Nephron (organoid): ENCODE data around the gene CCDC141.

Experiments
- H3K27ac Mint-ChIP-seq, 3 experiments: 2 replicates each; pipeline ENCODE4 v1.8.0; 2020; ENCODE audit warnings: mixed read lengths in 3 of 3, mild to moderate bottlenecking in 2 of 3, moderate library complexity in 1 of 3
- H3K27me3 Mint-ChIP-seq: 2 replicates; pipeline ENCODE4 v1.8.0; 2021; ENCODE audit warnings: low read depth, mild to moderate bottlenecking, moderate library complexity, mixed read lengths
- H3K36me3 Mint-ChIP-seq: 2 replicates; pipeline ENCODE4 v1.8.0; 2020; ENCODE audit warnings: low read depth, mixed read lengths
- H3K4me1 Mint-ChIP-seq: 2 replicates; pipeline ENCODE4 v1.8.0; 2020; ENCODE audit warnings: mixed read lengths
- H3K4me3 Mint-ChIP-seq, 3 experiments: 2 replicates each; pipeline ENCODE4 v1.8.0; 2020; ENCODE audit warnings: mild to moderate bottlenecking in 3 of 3, mixed read lengths in 3 of 3, moderate library complexity in 2 of 3
- H3K9me3 Mint-ChIP-seq: 2 replicates; pipeline ENCODE4 v1.8.0; 2020; ENCODE audit warnings: mixed read lengths
- CTCF ChIP-seq, 3 experiments: fragments of 200-600 bp; sonication (generic); IDR thresholded peaks; one replicate each; pipeline ENCODE4 v1.5.0; 2021; ENCODE audit warnings: antibody characterized with exemption in 3 of 3; ENCODE audit not compliant: unreplicated experiment in 3 of 3

The CCDC141 gene

GRCh38 chr2:178844701-178845100 is 205.2 kb downstream of the CCDC141 start:
- TF ChIP-seq CTCF (IDR thresholded peaks at IDR 0.05; ENCODE audit: unreplicated experiment in 3 of 3) = no peak

GRCh38 chr2:178844269-178844668 is 205.7 kb downstream of the CCDC141 start:
- no peak for TF ChIP-seq CTCF (IDR thresholded peaks at IDR 0.05; ENCODE audit: unreplicated experiment in 3 of 3)
- Mint-ChIP-seq H3K27ac (peak overlapping the region in 1 of 3 experiments; percentile 84), H3K27me3 (no peaks in the 10 kb centered on the region), H3K4me3 (no peak overlapping the region), H3K9me3 (peaks cover 7% of the 10 kb centered on the region), H3K36me3 (peaks cover 8% of the 10 kb centered on the region), H3K4me1 (peaks cover 19% of the 10 kb centered on the region)

More at GRCh38 chr2:178844701-178845100, 205.2 kb downstream of the CCDC141 start:
- H3K9me3 Mint-ChIP-seq = peaks cover 7% of the 10 kb centered on the region
- H3K27ac Mint-ChIP-seq = peak overlapping the region in 2 of 3 experiments; percentile 66 to 84
- H3K4me1 Mint-ChIP-seq = peaks cover 19% of the 10 kb centered on the region
- no peak overlapping the region for H3K4me3 Mint-ChIP-seq
- H3K27me3 Mint-ChIP-seq = no peaks in the 10 kb centered on the region
- peaks cover 8% of the 10 kb centered on the region for H3K36me3 Mint-ChIP-seq

GRCh38 chr2:178843697-178844096 is 206.2 kb downstream of the CCDC141 start:
- H3K9me3 Mint-ChIP-seq = peaks cover 7% of the 10 kb centered on the region

GRCh38 chr2:178836807-178837206 is 213.1 kb downstream of the CCDC141 start:
- no peaks in the 10 kb centered on the region for H3K36me3 Mint-ChIP-seq
- no peaks in the 10 kb centered on the region for H3K9me3 Mint-ChIP-seq
- no peak overlapping the region for H3K27ac Mint-ChIP-seq
- H3K4me3 Mint-ChIP-seq = no peak overlapping the region
- peaks cover 9% of the 10 kb centered on the region for H3K27me3 Mint-ChIP-seq
- TF ChIP-seq CTCF (IDR thresholded peaks at IDR 0.05; ENCODE audit: unreplicated experiment in 3 of 3) = no peak
- peaks cover 5% of the 10 kb centered on the region for H3K4me1 Mint-ChIP-seq

More at GRCh38 chr2:178843697-178844096, 206.2 kb downstream of the CCDC141 start:
- no peak overlapping the region for H3K27ac Mint-ChIP-seq
- H3K4me1 Mint-ChIP-seq = peaks cover 19% of the 10 kb centered on the region
- peaks cover 8% of the 10 kb centered on the region for H3K36me3 Mint-ChIP-seq
- H3K4me3 Mint-ChIP-seq = no peak overlapping the region
- TF ChIP-seq CTCF (IDR thresholded peaks at IDR 0.05; ENCODE audit: unreplicated experiment in 3 of 3) = no peak
- no peaks in the 10 kb centered on the region for H3K27me3 Mint-ChIP-seq

- peaks cover 14% of the 10 kb centered on the region for H3K4me1 Mint-ChIP-seq
- no peak overlapping the region for H3K27ac Mint-ChIP-seq
- no peak overlapping the region for H3K4me3 Mint-ChIP-seq
- TF ChIP-seq CTCF (IDR thresholded peaks at IDR 0.05; ENCODE audit: unreplicated experiment in 3 of 3) = no peak
- no peaks in the 10 kb centered on the region for H3K9me3 Mint-ChIP-seq
- H3K36me3 Mint-ChIP-seq = no peaks in the 10 kb centered on the region
- H3K27me3 Mint-ChIP-seq = peaks cover 9% of the 10 kb centered on the region
Measured at GRCh38 chr2:178834086-178834485, 215.9 kb downstream of the CCDC141 start.

GRCh38 chr2:178833382-178833781 is 216.6 kb downstream of the CCDC141 start:
- Mint-ChIP-seq H3K36me3 (no peaks in the 10 kb centered on the region), H3K4me1 (peaks cover 19% of the 10 kb centered on the region), H3K27me3 (peaks cover 8% of the 10 kb centered on the region), H3K9me3 (no peaks in the 10 kb centered on the region), H3K27ac (no peak overlapping the region), H3K4me3 (no peak overlapping the region)
- no peak for TF ChIP-seq CTCF (IDR thresholded peaks at IDR 0.05; ENCODE audit: unreplicated experiment in 3 of 3)
